ENCODE data around the gene PLAU.
A peak's percentile ranks its signal among the peaks of the same experiment; 100 is the strongest.

The PLAU gene

DNA sequence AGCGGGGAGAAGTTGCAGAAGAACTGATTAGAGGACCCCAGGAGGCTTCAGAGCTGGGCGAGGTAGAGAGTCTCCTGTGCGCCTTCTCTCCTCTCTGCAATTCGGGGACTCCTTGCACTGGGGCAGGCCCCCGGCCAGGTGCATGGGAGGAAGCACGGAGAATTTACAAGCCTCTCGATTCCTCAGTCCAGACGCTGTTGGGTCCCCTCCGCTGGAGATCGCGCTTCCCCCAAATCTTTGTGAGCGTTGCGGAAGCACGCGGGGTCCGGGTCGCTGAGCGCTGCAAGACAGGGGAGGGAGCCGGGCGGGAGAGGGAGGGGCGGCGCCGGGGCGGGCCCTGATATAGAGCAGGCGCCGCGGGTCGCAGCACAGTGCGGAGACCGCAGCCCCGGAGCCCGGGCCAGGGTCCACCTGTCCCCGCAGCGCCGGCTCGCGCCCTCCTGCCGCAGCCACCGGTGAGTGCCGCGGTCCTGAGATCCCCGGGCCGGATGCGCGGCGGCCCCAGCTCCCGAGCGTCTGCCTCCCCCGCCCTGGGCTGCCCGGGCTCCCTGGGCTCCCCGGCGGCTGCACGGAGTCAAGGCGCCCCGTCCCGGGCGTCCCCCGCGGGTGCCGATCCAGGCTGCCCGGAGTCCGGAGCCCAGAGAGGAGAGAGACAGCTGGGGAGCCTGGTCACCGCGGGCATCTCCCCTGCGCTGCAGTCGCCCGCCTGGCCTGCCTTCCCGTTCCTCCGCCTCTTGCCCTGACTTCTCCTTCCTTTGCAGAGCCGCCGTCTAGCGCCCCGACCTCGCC is at the start of gene PLAU:
PLAU (plus strand) TSS at position 369 of the 789 bp plus-strand sequence. CDS start 424 bp downstream, outside the sequence.
- peaks cover 11% of the 10 kb centered on the region for H3K36me3 ChIP-seq (ENCODE audit: control insufficient read depth, insufficient read depth, low read length)
- H3K4me3 ChIP-seq (ENCODE audit: low read depth, low read length) = peak within 1 kb of the TSS; percentile 75
- H3K27ac ChIP-seq (ENCODE audit: low read depth, low read length) = peak within 1 kb of the TSS; percentile 66
- H3K9me3 ChIP-seq (ENCODE audit: control insufficient read depth, insufficient read depth, low read length) = no peaks in the 10 kb centered on the region
- H3K27me3 ChIP-seq (ENCODE audit: control insufficient read depth, insufficient read depth, low read length) = peaks cover 33% of the 10 kb centered on the region
- H3K9ac ChIP-seq (ENCODE audit: low read depth, low read length) = peak within 1 kb of the TSS; percentile 33
- peaks cover 41% of the 10 kb centered on the region for H3K4me1 ChIP-seq (ENCODE audit: control insufficient read depth, insufficient read depth, low read length)

DNA sequence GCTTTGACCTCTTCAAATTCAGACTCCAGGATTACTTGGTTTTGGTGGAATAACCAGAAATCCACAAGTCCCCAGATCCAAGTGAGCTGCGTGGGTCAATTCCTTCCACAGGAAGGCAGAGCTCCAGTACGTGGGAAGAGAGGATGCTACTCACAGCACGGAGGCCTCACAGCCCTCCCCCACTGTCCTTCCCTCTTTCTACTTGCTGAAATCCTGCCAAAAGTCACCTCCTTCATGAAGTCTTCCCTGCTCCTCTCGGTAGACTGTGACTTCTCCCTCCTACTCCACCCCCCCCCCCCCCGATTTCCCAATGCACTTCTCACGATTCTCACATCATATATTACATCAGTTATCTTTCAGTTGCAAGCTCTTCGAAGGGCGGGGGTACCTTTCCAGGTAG is 48.9 kb upstream of the PLAU start:
- H3K9me3 ChIP-seq (ENCODE audit: control insufficient read depth, insufficient read depth, low read length) = no peaks in the 10 kb centered on the region
- H3K4me1 ChIP-seq (ENCODE audit: control insufficient read depth, insufficient read depth, low read length) = no peaks in the 10 kb centered on the region
- H3K27ac ChIP-seq (ENCODE audit: low read depth, low read length) = no peak overlapping the region
- peaks cover 64% of the 10 kb centered on the region for H3K36me3 ChIP-seq (ENCODE audit: control insufficient read depth, insufficient read depth, low read length)
- H3K4me3 ChIP-seq (ENCODE audit: low read depth, low read length) = no peak overlapping the region
- H3K27me3 ChIP-seq (ENCODE audit: control insufficient read depth, insufficient read depth, low read length) = no peaks in the 10 kb centered on the region
- no peak overlapping the region for H3K9ac ChIP-seq (ENCODE audit: low read depth, low read length)

DNA sequence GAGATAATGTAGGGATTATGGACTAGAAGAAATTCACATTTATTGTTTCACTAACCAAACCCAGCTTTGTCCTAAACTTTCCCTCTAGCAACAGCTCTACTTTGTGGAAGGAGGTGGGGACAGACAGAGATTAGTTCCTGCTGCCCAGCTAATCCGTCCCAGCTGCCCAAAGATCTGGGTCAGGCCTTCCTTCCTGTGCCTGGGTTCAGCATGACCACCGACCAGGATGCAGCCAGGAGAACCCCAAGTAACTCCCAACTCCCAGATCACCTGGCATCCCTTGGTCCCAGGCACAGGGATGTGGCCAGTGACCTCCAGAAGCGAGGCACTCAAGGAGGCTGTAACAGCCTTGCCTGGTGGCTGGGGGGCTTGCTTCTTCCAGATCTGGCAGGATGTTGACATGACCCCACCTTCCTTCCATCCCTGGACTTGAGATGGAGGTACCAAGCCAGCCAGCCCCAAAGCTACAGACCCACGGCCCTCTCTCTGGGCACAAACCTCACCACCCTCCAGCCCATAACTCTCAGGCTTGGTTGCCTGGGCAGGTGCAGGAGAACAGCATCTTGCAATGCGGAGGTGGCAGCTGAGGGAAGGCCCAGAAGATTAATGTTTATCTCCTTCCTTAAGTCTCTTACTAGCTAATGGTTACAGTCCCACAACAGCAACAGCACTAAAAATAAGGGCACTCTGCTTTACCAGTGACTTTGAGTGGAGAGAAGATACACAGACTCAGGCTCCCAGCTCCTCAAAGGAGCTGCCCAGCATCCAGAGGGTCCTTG is 47.7 kb upstream of the PLAU start:
- H3K4me3 ChIP-seq (ENCODE audit: low read depth, low read length) = no peak overlapping the region
- H3K9me3 ChIP-seq (ENCODE audit: control insufficient read depth, insufficient read depth, low read length) = no peaks in the 10 kb centered on the region
- peaks cover 62% of the 10 kb centered on the region for H3K36me3 ChIP-seq (ENCODE audit: control insufficient read depth, insufficient read depth, low read length)
- H3K27me3 ChIP-seq (ENCODE audit: control insufficient read depth, insufficient read depth, low read length) = no peaks in the 10 kb centered on the region
- no peaks in the 10 kb centered on the region for H3K4me1 ChIP-seq (ENCODE audit: control insufficient read depth, insufficient read depth, low read length)
- H3K27ac ChIP-seq (ENCODE audit: low read depth, low read length) = no peak overlapping the region
- no peak overlapping the region for H3K9ac ChIP-seq (ENCODE audit: low read depth, low read length)

DNA sequence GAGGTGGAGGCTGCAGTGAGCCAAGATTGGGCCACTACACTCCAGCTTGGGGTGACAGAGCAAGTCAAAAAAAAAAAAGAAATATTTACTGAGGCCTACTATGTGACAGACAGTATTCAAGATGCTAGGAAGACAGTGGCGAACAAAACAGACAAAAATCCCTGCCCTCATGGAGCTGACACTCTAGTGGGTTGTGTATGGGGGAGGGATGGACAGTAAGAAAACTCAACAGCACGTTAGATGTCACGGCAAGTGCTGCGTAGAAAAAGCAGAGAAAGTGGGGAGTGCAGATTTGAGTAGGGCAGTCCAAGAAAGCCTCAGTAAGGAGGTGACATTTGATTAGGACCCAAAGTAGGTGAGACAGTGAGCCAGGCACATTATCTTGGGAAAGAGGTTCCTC is 46.7 kb upstream of the PLAU start:
- H3K27ac ChIP-seq (ENCODE audit: low read depth, low read length) = no peak overlapping the region
- no peaks in the 10 kb centered on the region for H3K4me1 ChIP-seq (ENCODE audit: control insufficient read depth, insufficient read depth, low read length)
- no peaks in the 10 kb centered on the region for H3K9me3 ChIP-seq (ENCODE audit: control insufficient read depth, insufficient read depth, low read length)
- H3K27me3 ChIP-seq (ENCODE audit: control insufficient read depth, insufficient read depth, low read length) = no peaks in the 10 kb centered on the region
- peaks cover 63% of the 10 kb centered on the region for H3K36me3 ChIP-seq (ENCODE audit: control insufficient read depth, insufficient read depth, low read length)
- no peak overlapping the region for H3K9ac ChIP-seq (ENCODE audit: low read depth, low read length)
- H3K4me3 ChIP-seq (ENCODE audit: low read depth, low read length) = no peak overlapping the region

DNA sequence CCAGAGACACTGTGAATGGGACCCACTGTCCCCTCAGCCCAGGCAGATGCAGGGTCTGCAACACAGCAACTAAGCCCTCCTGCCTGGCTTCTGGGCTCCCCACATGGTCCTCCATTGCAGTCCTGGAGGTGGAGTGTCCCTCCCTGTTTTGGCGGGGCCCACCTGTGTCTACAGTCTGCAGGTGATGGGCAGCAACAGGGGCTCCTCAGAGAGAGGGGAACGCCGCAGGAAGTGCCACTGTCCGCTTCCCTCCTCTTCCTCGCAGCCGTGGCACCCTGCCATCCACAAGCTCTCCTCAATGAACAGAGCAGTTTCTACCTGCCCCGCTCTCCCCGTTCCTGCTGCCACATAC is 45.8 kb upstream of the PLAU start:
- Histone ChIP-seq H3K36me3 (ENCODE audit: control insufficient read depth, insufficient read depth, low read length) (peaks cover 63% of the 10 kb centered on the region), H3K27ac (ENCODE audit: low read depth, low read length) (no peak overlapping the region), H3K4me3 (ENCODE audit: low read depth, low read length) (no peak overlapping the region), H3K9ac (ENCODE audit: low read depth, low read length) (no peak overlapping the region), H3K4me1 (ENCODE audit: control insufficient read depth, insufficient read depth, low read length) (no peaks in the 10 kb centered on the region), H3K9me3 (ENCODE audit: control insufficient read depth, insufficient read depth, low read length) (no peaks in the 10 kb centered on the region), H3K27me3 (ENCODE audit: control insufficient read depth, insufficient read depth, low read length) (no peaks in the 10 kb centered on the region)

DNA sequence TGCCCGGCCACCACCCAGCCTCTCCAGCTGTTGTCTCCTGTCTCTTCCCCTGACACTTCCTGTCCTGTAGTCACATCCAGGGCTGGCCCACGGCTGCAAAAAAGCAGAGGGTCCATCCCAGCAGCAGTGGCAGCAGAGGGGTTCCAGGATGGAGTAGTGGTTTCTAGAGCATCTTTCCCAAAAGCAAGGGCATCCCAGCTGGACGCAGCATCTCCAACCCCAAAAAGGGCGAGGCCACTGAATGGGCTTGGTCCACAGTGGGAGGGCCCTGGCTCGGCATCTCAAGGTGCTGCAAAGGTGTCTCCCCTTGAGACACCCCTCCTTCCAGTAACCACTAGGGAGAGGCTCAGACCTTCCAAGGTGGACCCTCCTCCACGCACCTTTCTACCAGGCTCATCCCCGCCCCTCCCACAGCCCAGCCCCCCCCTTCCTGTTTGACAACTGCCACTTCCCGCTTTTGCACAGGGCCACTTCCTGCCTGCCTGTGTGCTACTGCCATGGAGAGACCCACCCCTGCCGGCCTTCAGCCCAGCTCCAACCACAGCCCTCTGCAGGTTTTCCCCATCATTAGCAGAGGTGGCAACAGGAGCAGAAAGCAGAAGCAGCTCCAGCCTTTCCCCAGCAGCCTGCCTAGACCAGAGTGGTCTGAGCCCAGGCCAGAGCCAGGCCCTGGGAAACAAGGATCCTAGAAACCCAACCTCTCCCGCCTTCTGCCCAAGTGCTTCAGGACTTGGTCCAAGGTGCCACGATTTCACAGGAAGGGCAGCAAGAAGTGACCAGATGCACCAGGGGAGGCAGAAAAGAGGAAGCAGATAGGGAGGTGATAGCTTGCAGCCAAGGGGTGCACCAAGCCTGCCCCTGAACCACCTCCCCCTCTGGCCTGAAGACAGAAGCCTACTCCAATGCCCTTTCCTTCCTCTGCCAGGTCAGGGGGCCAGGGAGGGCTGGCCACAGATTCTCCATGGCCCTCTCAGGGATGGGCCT is 45.2 kb upstream of the PLAU start:
- no peak overlapping the region for H3K9ac ChIP-seq (ENCODE audit: low read depth, low read length)
- H3K4me1 ChIP-seq (ENCODE audit: control insufficient read depth, insufficient read depth, low read length) = no peaks in the 10 kb centered on the region
- no peaks in the 10 kb centered on the region for H3K9me3 ChIP-seq (ENCODE audit: control insufficient read depth, insufficient read depth, low read length)
- H3K27ac ChIP-seq (ENCODE audit: low read depth, low read length) = no peak overlapping the region
- no peaks in the 10 kb centered on the region for H3K27me3 ChIP-seq (ENCODE audit: control insufficient read depth, insufficient read depth, low read length)
- peaks cover 63% of the 10 kb centered on the region for H3K36me3 ChIP-seq (ENCODE audit: control insufficient read depth, insufficient read depth, low read length)
- no peak overlapping the region for H3K4me3 ChIP-seq (ENCODE audit: low read depth, low read length)

DNA sequence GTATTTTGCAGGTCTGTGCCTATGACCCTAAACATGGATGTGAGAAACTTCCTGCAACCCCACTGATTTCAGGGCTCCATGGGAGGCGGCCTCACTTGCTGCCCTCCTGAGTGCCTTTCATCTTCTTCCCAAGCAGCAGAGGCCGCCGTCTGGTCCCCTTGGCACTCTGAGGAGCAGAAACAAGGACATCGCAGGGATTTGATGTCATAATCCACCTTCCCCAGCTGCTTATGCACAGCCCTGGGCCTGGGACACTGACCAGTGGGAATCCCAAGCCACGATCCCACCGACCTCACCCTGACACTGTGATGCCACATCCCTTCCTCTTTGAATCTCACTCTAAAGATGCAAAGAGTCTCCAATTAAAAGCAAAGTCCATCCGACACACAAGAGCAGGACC is 44.3 kb upstream of the PLAU start:
- H3K36me3 ChIP-seq (ENCODE audit: control insufficient read depth, insufficient read depth, low read length) = peaks cover 68% of the 10 kb centered on the region
- no peak overlapping the region for H3K4me3 ChIP-seq (ENCODE audit: low read depth, low read length)
- H3K27me3 ChIP-seq (ENCODE audit: control insufficient read depth, insufficient read depth, low read length) = no peaks in the 10 kb centered on the region
- no peaks in the 10 kb centered on the region for H3K4me1 ChIP-seq (ENCODE audit: control insufficient read depth, insufficient read depth, low read length)
- H3K9me3 ChIP-seq (ENCODE audit: control insufficient read depth, insufficient read depth, low read length) = no peaks in the 10 kb centered on the region
- no peak overlapping the region for H3K27ac ChIP-seq (ENCODE audit: low read depth, low read length)
- no peak overlapping the region for H3K9ac ChIP-seq (ENCODE audit: low read depth, low read length)

DNA sequence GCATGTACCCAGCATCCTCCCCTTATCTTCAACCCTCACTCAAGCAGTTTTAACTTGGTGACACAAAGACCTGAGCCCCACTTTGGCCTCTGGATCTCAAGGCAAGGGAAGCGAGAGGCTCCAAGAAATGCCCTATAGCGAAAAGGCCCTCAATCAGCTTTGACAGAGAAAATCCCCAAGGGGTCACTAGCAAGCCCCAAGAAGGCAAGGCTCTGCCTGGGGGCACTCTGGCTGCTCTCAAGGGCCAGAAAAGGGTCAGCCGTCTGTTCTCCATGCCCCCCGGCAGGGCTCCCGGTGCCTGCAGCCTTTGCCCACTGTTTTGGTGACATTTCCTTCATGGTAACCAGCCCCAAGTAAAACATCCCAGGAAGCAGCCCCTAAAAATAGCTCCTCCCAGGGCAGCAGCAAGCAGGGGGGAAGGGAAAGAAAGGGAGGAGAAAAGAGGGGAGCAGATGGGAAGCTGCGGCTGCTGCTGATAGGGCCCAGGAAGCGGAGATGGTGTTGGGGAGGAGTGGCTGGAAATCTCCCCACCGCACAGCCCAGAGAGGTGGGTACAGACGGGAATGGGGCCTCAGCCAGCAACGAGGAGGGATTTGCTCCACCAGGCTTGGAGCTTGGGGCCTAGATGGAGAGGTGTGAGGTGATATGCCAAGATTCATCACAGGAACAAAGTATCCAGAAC is 43.7 kb upstream of the PLAU start:
- Histone ChIP-seq H3K27ac (ENCODE audit: low read depth, low read length) (no peak overlapping the region), H3K27me3 (ENCODE audit: control insufficient read depth, insufficient read depth, low read length) (no peaks in the 10 kb centered on the region), H3K4me1 (ENCODE audit: control insufficient read depth, insufficient read depth, low read length) (no peaks in the 10 kb centered on the region), H3K9ac (ENCODE audit: low read depth, low read length) (no peak overlapping the region), H3K4me3 (ENCODE audit: low read depth, low read length) (no peak overlapping the region), H3K36me3 (ENCODE audit: control insufficient read depth, insufficient read depth, low read length) (peaks cover 74% of the 10 kb centered on the region), H3K9me3 (ENCODE audit: control insufficient read depth, insufficient read depth, low read length) (no peaks in the 10 kb centered on the region)

DNA sequence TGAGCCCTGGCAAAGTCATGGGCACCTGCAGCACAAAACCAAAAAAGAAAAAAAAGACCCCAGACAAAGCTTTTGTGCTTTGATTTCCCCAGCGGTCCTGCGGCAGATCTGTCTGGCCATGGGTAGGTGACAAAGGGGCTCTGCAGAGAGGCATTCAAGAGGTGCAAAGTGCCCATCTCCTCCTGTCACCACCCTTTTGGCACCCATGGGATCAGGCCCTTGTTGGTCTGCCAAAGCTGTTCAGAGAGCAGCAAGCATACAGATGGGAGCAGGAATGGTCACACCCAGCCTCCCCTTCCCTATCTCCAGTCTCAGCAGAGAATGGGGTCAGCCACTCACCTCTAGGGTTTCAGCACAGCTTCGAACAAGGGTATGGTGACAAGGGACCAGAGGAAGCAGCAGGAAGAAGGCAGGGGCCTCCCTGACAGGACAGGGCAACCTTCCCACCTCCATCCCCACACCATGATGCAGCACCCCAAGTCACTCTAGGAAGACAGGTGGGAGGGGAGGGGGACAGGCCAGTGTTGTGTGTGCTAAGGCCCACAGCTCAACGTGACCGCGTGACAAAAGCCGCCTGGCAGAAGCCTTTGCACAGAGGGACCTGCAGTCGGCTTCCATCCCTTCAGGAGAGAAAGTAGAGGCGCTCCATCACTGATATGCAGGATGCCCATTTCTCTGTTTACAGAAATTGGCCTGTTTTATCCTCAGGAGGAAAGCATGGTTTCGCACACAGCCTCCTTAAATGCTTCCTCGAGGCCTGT is 42.9 kb upstream of the PLAU start:
- H3K36me3 ChIP-seq (ENCODE audit: control insufficient read depth, insufficient read depth, low read length) = peaks cover 76% of the 10 kb centered on the region
- no peak overlapping the region for H3K9ac ChIP-seq (ENCODE audit: low read depth, low read length)
- H3K27ac ChIP-seq (ENCODE audit: low read depth, low read length) = no peak overlapping the region
- 0 out of 2 replicates have a peak, but pooled peaks cover under 1% of the 10 kb centered on the region for H3K4me1 ChIP-seq (ENCODE audit: control insufficient read depth, insufficient read depth, low read length)
- no peaks in the 10 kb centered on the region for H3K27me3 ChIP-seq (ENCODE audit: control insufficient read depth, insufficient read depth, low read length)
- no peak overlapping the region for H3K4me3 ChIP-seq (ENCODE audit: low read depth, low read length)
- no peaks in the 10 kb centered on the region for H3K9me3 ChIP-seq (ENCODE audit: control insufficient read depth, insufficient read depth, low read length)
